Measurements from ENCODE around the gene UBXN7. TPM values are rescaled to one million over a fixed set of nuclear protein-coding genes. Genes with fewer than 3 reads are reported as not detected.
"Not testable (repeated sequence)": the region's sequence is repeated elsewhere in the genome, so short reads cannot be mapped to it uniquely, and the experiment has no call there.

Gene UBXN7
- total RNA-seq, 1 donor from 2014 or later: 51.0 TPM

DNA sequence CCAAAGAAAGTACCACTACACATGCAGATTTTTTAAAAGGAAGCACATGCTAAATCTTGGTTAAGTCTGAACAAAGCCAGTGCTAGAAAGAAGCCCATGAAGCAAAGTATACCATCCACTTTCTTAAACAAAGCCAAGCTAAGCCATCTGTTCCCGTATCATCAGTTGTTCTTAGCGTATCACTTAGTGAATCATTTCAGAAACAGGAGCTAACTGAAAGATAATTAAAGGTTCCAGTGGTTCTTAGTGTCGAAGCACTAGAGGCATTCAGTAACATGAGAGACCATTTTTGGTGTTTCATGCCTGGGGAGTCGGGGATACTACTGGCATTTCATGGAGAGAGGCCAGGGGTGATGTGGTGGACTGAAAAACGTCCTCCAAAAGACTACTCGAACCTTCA is 12.8 kb downstream of the UBXN7 start:
- FAIRE-seq (no peak), DNase-seq (ENCODE audit: low spot score in 2 of 2) (no peak)

- DNase-seq (ENCODE audit: low spot score in 2 of 2): no peak
- no peak for FAIRE-seq
These were observed 13.6 kb downstream of the UBXN7 start for GRCh38 chr3:196418601-196419000.

GRCh38 chr3:196414469-196414868 is 17.8 kb downstream of the UBXN7 start:
- no peak for FAIRE-seq
- DNase-seq (ENCODE audit: low spot score in 2 of 2): no peak

- DNase-seq (ENCODE audit: low spot score in 2 of 2) (no peak), FAIRE-seq (no peak)
These were observed 19.5 kb downstream of the UBXN7 start for GRCh38 chr3:196412704-196413103.

- FAIRE-seq: no peak
These were observed 22.8 kb downstream of the UBXN7 start for GRCh38 chr3:196409409-196409808.

GRCh38 chr3:196408565-196409300 is 23.5 kb downstream of the UBXN7 start:
- no peak for FAIRE-seq

More at GRCh38 chr3:196409409-196409808, 22.8 kb downstream of the UBXN7 start:
- no peak for DNase-seq (ENCODE audit: low spot score in 2 of 2)

GRCh38 chr3:196406811-196407470 is 25.3 kb downstream of the UBXN7 start:
- no peak for DNase-seq (ENCODE audit: low spot score in 2 of 2)
- no peak for FAIRE-seq

More at GRCh38 chr3:196408565-196409300, 23.5 kb downstream of the UBXN7 start:
- no peak for DNase-seq (ENCODE audit: low spot score in 2 of 2)

DNA sequence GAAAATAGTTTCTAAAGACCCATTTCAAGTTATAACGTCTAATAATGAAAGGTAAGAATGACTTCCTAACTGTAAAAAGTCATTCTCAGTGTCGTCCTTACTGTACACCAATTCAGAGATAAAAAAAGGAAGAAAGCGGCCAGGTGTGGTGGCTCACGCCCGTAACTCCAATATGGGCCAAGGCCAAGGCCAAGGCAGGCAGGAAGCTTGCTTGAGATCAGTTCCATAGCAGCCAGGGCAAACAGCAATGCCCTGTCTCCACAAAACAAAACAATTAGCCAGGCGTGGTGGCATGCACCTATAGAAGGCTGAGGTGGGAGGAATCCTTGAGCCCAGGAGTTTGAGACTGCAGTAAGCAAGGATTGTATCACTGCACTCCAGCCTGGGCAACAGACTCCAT is 31.9 kb downstream of the UBXN7 start:
- DNase-seq (ENCODE audit: low spot score in 2 of 2) (no peak), FAIRE-seq (no peak)

DNA sequence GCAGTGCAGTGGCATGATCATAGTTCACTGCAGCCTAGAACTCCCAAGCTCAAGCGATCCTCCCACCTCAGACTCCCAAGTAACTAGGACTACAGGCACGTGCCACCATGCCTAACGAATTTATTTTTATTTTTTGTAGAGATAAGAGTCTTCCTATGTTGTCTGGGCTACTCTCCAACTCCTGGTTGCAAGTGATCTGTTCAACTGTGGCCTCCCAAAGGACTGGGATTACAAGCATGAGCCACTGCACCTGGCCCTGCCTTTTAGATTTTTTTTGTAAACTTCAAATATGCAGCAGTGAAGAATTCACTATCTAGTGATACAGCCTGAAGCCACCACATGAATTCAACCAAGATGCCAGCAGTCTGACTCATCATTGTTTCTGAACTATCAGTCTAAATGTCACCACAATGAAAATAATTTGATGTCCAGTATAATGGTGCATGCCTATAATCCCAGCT is 32.7 kb downstream of the UBXN7 start:
- no peak for DNase-seq (ENCODE audit: low spot score in 2 of 2)
- FAIRE-seq: no peak

DNA sequence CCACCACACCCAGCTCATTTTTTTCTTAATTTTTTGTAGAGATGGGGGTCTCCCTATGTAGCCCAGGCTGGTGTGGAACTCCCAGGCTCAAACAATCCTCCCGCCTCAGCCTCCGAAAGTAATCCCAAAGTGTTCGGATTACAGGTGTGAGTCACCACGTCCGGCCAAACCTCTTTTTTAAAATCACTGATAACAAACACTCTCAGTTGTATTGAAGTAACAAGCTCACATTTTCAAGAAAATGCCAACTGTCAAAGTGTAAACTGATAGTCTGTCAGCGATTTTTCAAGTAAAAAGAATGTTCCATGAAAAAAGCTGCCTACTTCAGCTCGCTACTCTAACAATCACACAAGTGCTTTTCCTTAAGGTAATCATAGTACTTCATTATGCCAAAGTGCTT is 33.4 kb downstream of the UBXN7 start:
- DNase-seq (ENCODE audit: low spot score in 2 of 2): no peak
- FAIRE-seq: no peak

DNA sequence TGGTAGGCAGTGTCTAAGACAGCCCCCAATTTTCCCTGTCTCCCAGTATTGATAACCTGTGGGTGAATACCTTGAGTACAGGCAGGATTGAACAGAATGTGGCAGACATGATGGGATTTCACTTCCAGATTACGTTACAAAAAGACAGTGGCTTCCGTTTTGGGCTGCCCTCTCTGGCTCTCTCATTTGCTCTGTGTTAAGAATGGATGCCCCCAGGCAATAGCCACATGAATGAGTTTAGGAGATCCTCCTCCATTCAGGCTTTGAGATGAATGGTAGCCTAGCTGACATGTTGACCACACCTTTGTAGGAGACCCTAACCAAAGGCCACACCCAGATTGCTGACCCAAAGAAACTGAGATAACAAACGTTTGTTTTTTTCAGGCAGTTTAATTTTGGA is 34.3 kb downstream of the UBXN7 start:
- DNase-seq (ENCODE audit: low spot score in 2 of 2) (no peak), FAIRE-seq (no peak)

DNA sequence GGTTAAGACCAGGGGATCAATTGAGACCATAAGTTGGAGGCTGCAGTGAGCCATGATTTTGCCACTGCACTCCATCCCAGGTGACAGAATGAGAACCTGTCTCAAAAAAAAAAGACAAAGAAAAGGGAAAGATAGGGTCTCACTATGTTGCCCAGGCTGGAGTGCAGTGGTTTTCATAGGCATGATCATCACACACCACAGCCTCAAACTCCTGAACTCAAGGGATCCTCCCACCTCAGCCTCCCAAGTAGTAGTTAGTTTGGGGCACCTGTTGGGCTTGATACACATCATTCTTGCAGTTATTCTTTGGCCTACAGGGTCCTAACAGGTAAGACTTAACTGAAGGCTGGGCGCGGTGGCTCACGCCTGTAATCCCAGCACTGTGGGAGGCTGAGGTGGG is 42.1 kb downstream of the UBXN7 start:
- DNase-seq (ENCODE audit: low spot score in 2 of 2) (no peak), FAIRE-seq (no peak)

DNA sequence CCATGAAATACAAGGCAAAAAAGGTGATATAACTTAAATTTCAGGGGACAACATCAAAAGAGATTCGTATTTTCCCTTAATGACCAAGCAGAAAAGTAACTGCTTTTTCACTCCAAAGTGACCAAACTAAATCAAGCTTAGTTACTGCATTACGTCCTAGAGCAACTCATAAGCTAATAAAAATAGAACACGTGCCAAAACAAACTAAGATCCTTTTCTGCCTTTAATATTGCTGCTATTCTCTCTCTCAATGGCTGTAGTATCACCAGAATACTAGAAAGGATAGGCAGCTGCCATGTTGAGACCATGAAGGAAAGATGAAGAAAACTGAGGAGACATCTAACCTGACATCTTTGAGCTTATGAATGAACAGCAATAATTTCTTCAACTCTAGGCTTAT is 43.3 kb downstream of the UBXN7 start:
- no peak for FAIRE-seq

GRCh38 chr3:196387941-196388340 is 44.3 kb downstream of the UBXN7 start:
- not testable (repeated sequence) for FAIRE-seq; DNase-seq (ENCODE audit: low spot score in 2 of 2)

More for the DNA sequence above, 43.3 kb downstream of the UBXN7 start:
- DNase-seq (ENCODE audit: low spot score in 2 of 2): no peak

- DNase-seq (ENCODE audit: low spot score in 2 of 2); FAIRE-seq: not testable (repeated sequence)
These were observed 45.4 kb downstream of the UBXN7 start for GRCh38 chr3:196386797-196387196.

- not testable (repeated sequence) for DNase-seq (ENCODE audit: low spot score in 2 of 2); FAIRE-seq
These were observed 46.2 kb downstream of the UBXN7 start for GRCh38 chr3:196386034-196386433.

GRCh38 chr3:196385446-196385845 is 46.8 kb downstream of the UBXN7 start:
- FAIRE-seq; DNase-seq (ENCODE audit: low spot score in 2 of 2): not testable (repeated sequence)

DNA sequence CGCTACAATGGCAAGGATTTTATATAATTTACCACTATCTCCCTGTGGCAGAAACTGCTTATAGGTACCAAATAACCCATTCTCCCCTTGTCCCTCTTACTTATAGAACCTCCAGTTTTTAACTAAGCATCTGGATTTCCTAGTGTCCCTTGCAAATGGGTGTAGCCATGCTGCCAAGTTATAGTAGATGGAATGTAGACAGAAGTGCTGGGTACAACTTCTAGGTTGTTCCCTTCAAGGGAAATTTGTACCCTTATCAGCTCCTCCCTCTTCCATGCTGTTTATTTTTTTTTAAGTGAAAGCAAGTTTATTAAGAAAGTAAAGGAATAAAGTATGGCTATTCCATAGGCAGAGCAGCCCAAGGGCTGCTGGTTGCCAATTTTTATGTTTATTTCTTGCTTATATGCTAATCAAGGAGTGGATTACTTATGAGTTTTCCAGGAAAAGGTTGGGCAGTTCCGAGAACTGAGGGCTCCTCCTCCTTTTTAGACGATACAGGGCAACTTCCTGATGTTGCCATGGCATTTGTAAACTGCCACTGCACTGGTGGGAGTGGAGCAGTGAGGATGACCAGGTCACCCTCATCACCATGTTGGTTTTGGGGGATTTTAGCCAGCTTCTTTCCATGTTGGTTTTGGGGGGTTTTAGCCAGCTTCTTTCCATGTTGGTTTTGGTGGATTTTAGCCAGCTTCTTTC is 53.9 kb downstream of the UBXN7 start:
- FAIRE-seq (no peak), DNase-seq (ENCODE audit: low spot score in 2 of 2) (no peak)

DNA sequence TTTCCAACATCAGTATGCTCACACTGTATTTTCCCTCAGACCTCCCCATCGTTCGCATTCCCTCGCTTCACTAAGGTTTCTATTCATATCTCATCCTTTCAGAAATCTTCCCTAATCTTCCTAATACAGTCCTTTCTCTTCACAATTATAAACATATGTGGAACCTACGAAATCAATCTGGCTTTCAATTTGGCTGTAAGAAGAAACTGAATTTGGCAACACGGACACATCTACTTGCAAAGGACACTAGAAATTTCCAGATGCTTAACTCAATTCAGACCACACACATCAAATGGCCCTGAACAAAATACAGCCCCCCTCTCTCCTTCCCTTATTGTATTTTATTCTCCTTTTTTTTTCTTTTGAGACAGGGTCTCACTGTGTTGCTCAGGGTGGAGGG is 54.9 kb downstream of the UBXN7 start:
- FAIRE-seq: no peak

DNA sequence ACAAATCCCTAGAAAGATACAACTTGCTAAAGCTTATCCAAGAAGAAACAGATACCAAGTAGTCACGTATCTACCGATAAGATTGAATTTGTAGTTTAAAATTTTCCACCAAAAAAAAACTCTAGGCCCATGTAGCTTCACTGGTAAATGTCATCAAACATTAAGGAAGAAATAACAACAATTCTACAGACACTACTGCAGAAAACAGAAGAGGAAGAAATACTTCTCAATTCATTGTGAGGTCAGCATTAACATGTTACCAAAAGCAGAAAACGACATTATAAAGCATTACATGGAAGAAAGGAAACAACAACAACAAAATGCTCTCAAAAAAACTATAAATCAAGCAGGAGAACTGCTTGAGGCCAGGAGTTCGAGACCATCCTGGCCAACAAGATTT is 66.5 kb downstream of the UBXN7 start:
- DNase-seq (ENCODE audit: low spot score in 2 of 2): no peak
- no peak for FAIRE-seq

More for the DNA sequence above, 54.9 kb downstream of the UBXN7 start:
- no peak for DNase-seq (ENCODE audit: low spot score in 2 of 2)

DNA sequence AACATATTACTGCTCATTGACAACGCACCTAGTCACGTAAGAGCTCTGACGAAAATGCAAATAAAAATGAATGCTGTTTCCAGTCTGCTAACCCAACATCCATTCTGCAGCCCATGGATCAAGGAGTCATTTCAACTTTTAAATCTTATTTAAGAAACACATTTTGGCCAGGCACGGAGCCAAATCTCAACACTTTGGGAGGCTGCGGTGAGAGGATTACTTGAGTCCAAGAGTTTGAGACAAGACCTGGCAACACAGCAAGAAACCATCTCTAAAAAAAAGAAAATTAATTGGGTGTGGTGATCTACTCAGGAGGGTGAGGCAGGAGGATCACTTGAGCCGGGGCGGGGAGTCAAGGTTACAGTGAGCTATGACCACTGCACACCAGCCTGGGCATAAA is 71.6 kb downstream of the UBXN7 start:
- no peak for FAIRE-seq
- no peak for DNase-seq (ENCODE audit: low spot score in 2 of 2)

Data from frontal cortex (tissue), 4 donors.